Epithelial cell of proximal tubule (primary cell): ENCODE results near the gene ALPG. TPM values are rescaled to one million over a fixed set of nuclear protein-coding genes. Genes with fewer than 3 reads are reported as not detected.
"Not testable (repeated sequence)": the region's sequence is repeated elsewhere in the genome, so short reads cannot be mapped to it uniquely, and the experiment has no call there.

ENCODE experiments used
- DNase-seq: peaks from one replicate; pipeline ENCODE4 v3.0.0-alpha.2; 2011; ENCODE audit warnings: low read depth
- H3K4me3 ChIP-seq: 2 replicates; pipeline ENCODE4 v1.5.1; 2011; ENCODE audit warnings: low read depth, mild to moderate bottlenecking, low read length
- CTCF ChIP-seq: conservative IDR thresholded peaks from 2 replicates; pipeline ENCODE4 v1.5.1; 2012; ENCODE audit warnings: low read depth, mild to moderate bottlenecking, low read length
- total RNA-seq: library from RNA; depleted of rRNA; stranded (reverse); fragments of >200 nt; gene quantifications from 2 replicates; pipeline ENCODE4 v1.2.3, GENCODE V29; 2015

The ALPG gene
- total RNA-seq, 1 donor from 2014 or later = not detected

- TF ChIP-seq CTCF = no peak
- H3K4me3 ChIP-seq = no peak overlapping the region
- no peak for DNase-seq
Observed at GRCh38 chr2:232367016-232367415, 39.6 kb upstream of the ALPG start.

- no peak overlapping the region for H3K4me3 ChIP-seq
- peak; percentile 13 for TF ChIP-seq CTCF
- DNase-seq = no peak
Observed at GRCh38 chr2:232367591-232368233, 38.9 kb upstream of the ALPG start.

GRCh38 chr2:232368311-232368731 is 38.3 kb upstream of the ALPG start:
- DNase-seq = no peak
- TF ChIP-seq CTCF = no peak
- no peak overlapping the region for H3K4me3 ChIP-seq

- H3K4me3 ChIP-seq = no peak overlapping the region
- no peak for DNase-seq
- no peak for TF ChIP-seq CTCF
Observed at GRCh38 chr2:232369126-232369951, 37.3 kb upstream of the ALPG start.

- H3K4me3 ChIP-seq, DNase-seq: not testable (repeated sequence)
Observed at GRCh38 chr2:232370007-232370406, 36.6 kb upstream of the ALPG start.

GRCh38 chr2:232372231-232373208 is 34.1 kb upstream of the ALPG start:
- no peak for TF ChIP-seq CTCF
- H3K4me3 ChIP-seq = no peak overlapping the region
- DNase-seq = no peak

- DNase-seq = no peak
- no peak overlapping the region for H3K4me3 ChIP-seq
- no peak for TF ChIP-seq CTCF
Observed at GRCh38 chr2:232374356-232374755, 32.3 kb upstream of the ALPG start.
